SK-N-SH treated with all-trans-retinoic acid at 6 μM for 48 hours (cell line): ENCODE data around the gene RAE1.

ENCODE experiments used
- ATAC-seq: fragments of 200-7000 bp; cut with Tn5 transposase; 3 replicates; pipeline ENCODE4 v1.9.1; 2020; ENCODE audit warnings: mild to moderate bottlenecking, moderate library complexity
- ARNTL ChIP-seq: fragments of 450-650 bp; formaldehyde crosslinking; IDR thresholded peaks from 2 replicates; pipeline ENCODE4 v1.5.0; 2020; ENCODE audit warnings: low read depth, mild to moderate bottlenecking, moderate library complexity, borderline replicate concordance
- BACH2 ChIP-seq: fragments of 250-450 bp; sonication (Bioruptor Pico); IDR thresholded peaks from 2 replicates; pipeline ENCODE4 v1.9.0; 2021; ENCODE audit warnings: mild to moderate bottlenecking, borderline replicate concordance
- CSDC2 ChIP-seq: fragments of 250-450 bp; sonication (Bioruptor Pico); IDR thresholded peaks from 2 replicates; pipeline ENCODE4 v1.5.0; 2020; ENCODE audit warnings: mild to moderate bottlenecking, moderate library complexity
- ESRRG ChIP-seq: fragments of 250-450 bp; sonication (Bioruptor Pico); IDR thresholded peaks from 2 replicates; pipeline ENCODE4 v1.6.1; 2021; ENCODE audit warnings: mild to moderate bottlenecking
- GLIS3 ChIP-seq: fragments of 250-450 bp; sonication (Bioruptor Pico); IDR thresholded peaks from 2 replicates; pipeline ENCODE4 v1.5.0; 2020; ENCODE audit warnings: mild to moderate bottlenecking, moderate library complexity
- ISL1 ChIP-seq: fragments of 250-450 bp; sonication (Bioruptor Pico); IDR thresholded peaks from 2 replicates; pipeline ENCODE4 v2.1.2; 2022; ENCODE audit warnings: mild to moderate bottlenecking, moderate library complexity
- OSR1 ChIP-seq: fragments of 250-450 bp; sonication (Bioruptor Pico); IDR thresholded peaks from 2 replicates; pipeline ENCODE4 v1.8.0; 2022; ENCODE audit warnings: moderate library complexity, mild to moderate bottlenecking, inconsistent platforms
- PPARA ChIP-seq: fragments of 250-450 bp; sonication (Bioruptor Pico); IDR thresholded peaks from 2 replicates; pipeline ENCODE4 v1.5.0; 2020; ENCODE audit warnings: mild to moderate bottlenecking, borderline replicate concordance
- RARB ChIP-seq: fragments of 250-450 bp; sonication (Bioruptor Pico); IDR thresholded peaks from 2 replicates; pipeline ENCODE4 v1.8.0; 2021; ENCODE audit warnings: mild to moderate bottlenecking, moderate library complexity
- SNAI2 ChIP-seq: fragments of 250-450 bp; sonication (Bioruptor Pico); IDR thresholded peaks from 2 replicates; pipeline ENCODE4 v1.5.0; 2020; ENCODE audit warnings: mild to moderate bottlenecking, moderate library complexity
- TCF4 ChIP-seq: fragments of 250-450 bp; sonication (Bioruptor Pico); IDR thresholded peaks from 2 replicates; pipeline ENCODE4 v1.8.0; 2021; ENCODE audit warnings: mild to moderate bottlenecking, moderate library complexity, borderline replicate concordance
- ZC3H10 ChIP-seq: fragments of 250-450 bp; sonication (Bioruptor Pico); IDR thresholded peaks from 2 replicates; pipeline ENCODE4 v1.5.1; 2021; ENCODE audit warnings: mild to moderate bottlenecking, moderate library complexity
- ZFP30 ChIP-seq: fragments of 450-650 bp; formaldehyde crosslinking; IDR thresholded peaks from 2 replicates; pipeline ENCODE4 v1.5.0; 2022; ENCODE audit warnings: mild to moderate bottlenecking, moderate library complexity
- ZNF565 ChIP-seq: fragments of 450-650 bp; formaldehyde crosslinking; conservative IDR thresholded peaks from 2 replicates; pipeline ENCODE4 v1.5.0; 2020; ENCODE audit warnings: low read depth, mild to moderate bottlenecking, moderate library complexity
- ZNF70 ChIP-seq: fragments of 450-650 bp; formaldehyde crosslinking; IDR thresholded peaks from 2 replicates; pipeline ENCODE4 v1.5.0; 2020; ENCODE audit warnings: mild to moderate bottlenecking, moderate library complexity
- ZNF8 ChIP-seq: fragments of 450-650 bp; formaldehyde crosslinking; IDR thresholded peaks from 2 replicates; pipeline ENCODE4 v1.5.0; 2020; ENCODE audit warnings: mild to moderate bottlenecking, moderate library complexity
- TF ChIP-seq, protein P1 (sequence below): fragments of 250-450 bp; sonication (Bioruptor Pico); IDR thresholded peaks from 2 replicates; pipeline ENCODE4 v1.5.1; 2020; ENCODE audit warnings: low read depth, mild to moderate bottlenecking, moderate library complexity
- TF ChIP-seq, protein P2 (sequence below): fragments of 250-450 bp; sonication (Bioruptor Pico); IDR thresholded peaks from 2 replicates; pipeline ENCODE4 v1.8.0; 2021; ENCODE audit warnings: low read depth, mild to moderate bottlenecking, moderate library complexity, borderline replicate concordance
- TF ChIP-seq, protein P3 (sequence below): fragments of 250-450 bp; sonication (Bioruptor Pico); IDR thresholded peaks from 2 replicates; pipeline ENCODE4 v1.8.0; 2020; ENCODE audit warnings: mild to moderate bottlenecking, moderate library complexity, borderline replicate concordance
- TF ChIP-seq, protein P4 (sequence below): fragments of 250-450 bp; sonication (Bioruptor Pico); IDR thresholded peaks from 2 replicates; pipeline ENCODE4 v1.5.1; 2021; ENCODE audit warnings: mild to moderate bottlenecking, moderate library complexity
- TF ChIP-seq, protein P5 (sequence below): fragments of 250-450 bp; sonication (Bioruptor Pico); IDR thresholded peaks from 2 replicates; pipeline ENCODE4 v1.5.0; 2020; ENCODE audit warnings: mild to moderate bottlenecking, moderate library complexity

Gene RAE1, protein sequence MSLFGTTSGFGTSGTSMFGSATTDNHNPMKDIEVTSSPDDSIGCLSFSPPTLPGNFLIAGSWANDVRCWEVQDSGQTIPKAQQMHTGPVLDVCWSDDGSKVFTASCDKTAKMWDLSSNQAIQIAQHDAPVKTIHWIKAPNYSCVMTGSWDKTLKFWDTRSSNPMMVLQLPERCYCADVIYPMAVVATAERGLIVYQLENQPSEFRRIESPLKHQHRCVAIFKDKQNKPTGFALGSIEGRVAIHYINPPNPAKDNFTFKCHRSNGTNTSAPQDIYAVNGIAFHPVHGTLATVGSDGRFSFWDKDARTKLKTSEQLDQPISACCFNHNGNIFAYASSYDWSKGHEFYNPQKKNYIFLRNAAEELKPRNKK

DNA sequence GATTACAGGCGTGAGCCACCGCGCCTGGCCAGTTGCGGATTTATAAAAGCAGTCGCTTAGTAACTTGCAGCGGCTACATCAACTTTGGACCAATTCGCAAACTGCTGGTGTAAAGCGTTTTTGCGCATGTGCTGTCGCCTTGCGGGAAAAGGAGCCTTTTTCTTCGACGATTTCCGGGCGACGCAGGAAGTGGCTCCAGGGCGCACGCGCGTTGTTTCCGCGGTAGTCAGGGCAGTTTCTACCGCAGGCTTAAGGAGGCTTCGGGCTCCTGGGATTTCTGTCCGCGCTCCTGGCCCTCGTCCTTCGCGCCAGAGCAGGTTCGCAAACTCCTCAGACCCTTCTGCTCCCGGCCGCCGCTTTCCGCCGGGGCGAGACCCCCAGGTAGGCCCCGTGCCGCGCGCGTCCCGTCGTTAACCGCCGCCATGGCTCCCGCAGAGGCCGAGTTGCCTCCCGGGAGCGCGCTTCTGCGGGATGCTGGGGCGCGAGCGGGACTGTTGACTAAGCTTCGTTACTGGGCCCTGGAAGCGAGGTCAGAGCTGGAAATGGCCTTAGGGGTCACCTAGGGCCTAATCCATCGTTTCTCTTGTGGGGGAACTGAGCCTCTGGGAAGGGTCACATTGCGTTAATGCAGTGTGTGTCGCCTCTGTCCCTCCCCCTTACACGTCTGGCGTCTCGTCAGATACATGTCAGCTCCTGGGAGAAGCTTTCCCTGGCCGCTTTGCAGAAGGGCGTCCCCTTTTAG, at the start of gene RAE1:
Gene RAE1 (plus strand): TSS at position 214 of the 742 bp plus-strand sequence. CDS start 2,784 bp downstream, outside the sequence.
- peak; percentile 93 for ATAC-seq

DNA sequence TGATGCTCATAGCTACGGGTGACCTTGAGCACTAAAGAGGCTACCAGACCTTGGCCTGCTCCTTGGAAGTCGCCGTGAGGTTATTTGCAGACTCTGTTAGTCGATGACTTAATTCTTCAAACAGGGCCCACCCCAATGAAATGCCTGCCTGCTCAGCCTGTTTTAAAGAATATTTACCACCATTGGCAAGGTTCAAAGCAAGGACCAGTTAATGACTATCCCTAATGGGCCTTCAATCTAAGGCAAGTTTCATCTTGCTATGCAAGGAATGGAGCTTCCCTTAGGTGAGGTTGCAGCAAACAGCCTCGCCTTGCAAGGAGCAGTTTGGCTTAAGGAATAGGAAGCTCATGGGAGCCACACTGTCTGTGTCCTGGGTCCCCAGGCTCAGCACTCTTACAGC, 44.3 kb upstream of the RAE1 start:
- TF ChIP-seq, protein P1, sequence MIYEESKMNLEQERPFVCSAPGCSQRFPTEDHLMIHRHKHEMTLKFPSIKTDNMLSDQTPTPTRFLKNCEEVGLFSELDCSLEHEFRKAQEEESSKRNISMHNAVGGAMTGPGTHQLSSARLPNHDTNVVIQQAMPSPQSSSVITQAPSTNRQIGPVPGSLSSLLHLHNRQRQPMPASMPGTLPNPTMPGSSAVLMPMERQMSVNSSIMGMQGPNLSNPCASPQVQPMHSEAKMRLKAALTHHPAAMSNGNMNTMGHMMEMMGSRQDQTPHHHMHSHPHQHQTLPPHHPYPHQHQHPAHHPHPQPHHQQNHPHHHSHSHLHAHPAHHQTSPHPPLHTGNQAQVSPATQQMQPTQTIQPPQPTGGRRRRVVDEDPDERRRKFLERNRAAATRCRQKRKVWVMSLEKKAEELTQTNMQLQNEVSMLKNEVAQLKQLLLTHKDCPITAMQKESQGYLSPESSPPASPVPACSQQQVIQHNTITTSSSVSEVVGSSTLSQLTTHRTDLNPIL (CRISPR knock-in tag), result no peak
- ATAC-seq, result no peak

More for the DNA sequence above, at the start of gene RAE1:
- TF ChIP-seq, protein P2, sequence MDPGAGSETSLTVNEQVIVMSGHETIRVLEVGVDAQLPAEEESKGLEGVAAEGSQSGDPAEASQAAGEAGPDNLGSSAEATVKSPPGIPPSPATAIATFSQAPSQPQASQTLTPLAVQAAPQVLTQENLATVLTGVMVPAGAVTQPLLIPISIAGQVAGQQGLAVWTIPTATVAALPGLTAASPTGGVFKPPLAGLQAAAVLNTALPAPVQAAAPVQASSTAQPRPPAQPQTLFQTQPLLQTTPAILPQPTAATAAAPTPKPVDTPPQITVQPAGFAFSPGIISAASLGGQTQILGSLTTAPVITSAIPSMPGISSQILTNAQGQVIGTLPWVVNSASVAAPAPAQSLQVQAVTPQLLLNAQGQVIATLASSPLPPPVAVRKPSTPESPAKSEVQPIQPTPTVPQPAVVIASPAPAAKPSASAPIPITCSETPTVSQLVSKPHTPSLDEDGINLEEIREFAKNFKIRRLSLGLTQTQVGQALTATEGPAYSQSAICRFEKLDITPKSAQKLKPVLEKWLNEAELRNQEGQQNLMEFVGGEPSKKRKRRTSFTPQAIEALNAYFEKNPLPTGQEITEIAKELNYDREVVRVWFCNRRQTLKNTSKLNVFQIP (CRISPR knock-in tag), result no peak
- TF ChIP-seq BACH2 (CRISPR knock-in tag) (no peak), ISL1 (CRISPR knock-in tag) (no peak), ARNTL (CRISPR knock-in tag) (no peak), ZFP30 (no peak), ZNF565 (CRISPR knock-in tag) (no peak), ZNF8 (no peak), TCF4 (CRISPR knock-in tag) (no peak), CSDC2 (CRISPR knock-in tag) (no peak), ZNF70 (no peak), ESRRG (CRISPR knock-in tag) (no peak), RARB (CRISPR knock-in tag) (no peak), PPARA (CRISPR knock-in tag) (no peak), ZC3H10 (CRISPR knock-in tag) (no peak)
- TF ChIP-seq, protein P3, sequence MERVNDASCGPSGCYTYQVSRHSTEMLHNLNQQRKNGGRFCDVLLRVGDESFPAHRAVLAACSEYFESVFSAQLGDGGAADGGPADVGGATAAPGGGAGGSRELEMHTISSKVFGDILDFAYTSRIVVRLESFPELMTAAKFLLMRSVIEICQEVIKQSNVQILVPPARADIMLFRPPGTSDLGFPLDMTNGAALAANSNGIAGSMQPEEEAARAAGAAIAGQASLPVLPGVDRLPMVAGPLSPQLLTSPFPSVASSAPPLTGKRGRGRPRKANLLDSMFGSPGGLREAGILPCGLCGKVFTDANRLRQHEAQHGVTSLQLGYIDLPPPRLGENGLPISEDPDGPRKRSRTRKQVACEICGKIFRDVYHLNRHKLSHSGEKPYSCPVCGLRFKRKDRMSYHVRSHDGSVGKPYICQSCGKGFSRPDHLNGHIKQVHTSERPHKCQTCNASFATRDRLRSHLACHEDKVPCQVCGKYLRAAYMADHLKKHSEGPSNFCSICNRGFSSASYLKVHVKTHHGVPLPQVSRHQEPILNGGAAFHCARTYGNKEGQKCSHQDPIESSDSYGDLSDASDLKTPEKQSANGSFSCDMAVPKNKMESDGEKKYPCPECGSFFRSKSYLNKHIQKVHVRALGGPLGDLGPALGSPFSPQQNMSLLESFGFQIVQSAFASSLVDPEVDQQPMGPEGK (CRISPR knock-in tag), result no peak

DNA sequence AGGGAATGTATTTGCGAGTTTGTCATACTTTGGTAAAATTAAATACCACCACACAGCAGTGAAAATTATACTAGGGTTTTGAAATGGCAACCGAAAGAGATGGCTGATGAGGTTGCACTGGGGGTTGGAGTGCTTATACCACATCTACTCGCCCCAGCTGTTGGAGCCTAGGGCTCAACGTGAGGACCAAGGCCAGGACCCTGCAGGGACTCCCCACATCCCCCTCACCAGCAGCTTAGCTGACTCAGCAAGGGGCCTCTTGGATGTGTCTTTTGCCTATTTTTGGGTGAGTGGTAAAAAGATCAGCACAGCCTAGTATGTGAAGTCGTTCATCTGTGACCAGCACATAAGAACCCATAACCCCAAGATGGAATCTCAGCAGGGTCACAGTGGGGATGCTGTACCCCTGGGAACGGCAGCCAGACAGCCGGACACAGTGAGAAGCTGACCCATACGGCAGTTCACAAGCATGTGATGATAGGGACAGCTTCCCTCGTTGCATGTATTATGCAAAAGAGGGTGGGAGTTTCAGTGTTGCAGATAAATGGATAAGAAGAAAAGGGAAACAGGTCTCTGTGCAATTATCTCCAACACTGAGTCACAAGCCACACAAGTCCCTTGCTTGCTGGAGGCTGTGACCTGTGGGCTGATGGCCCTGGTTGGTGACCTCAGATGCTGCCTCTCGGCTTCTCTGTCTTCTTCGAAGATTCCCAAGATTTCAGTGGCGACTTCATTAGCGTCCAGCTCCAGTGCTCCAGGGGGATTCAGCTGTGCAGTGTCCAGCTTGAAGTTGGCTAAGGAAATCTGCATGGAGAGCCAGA, 42.4 kb upstream of the RAE1 start:
- no peak for ATAC-seq
- TF ChIP-seq SNAI2 (no peak), GLIS3 (CRISPR knock-in tag) (no peak), OSR1 (no peak), ZNF565 (CRISPR knock-in tag) (no peak), PPARA (CRISPR knock-in tag) (no peak), CSDC2 (CRISPR knock-in tag) (no peak), BACH2 (CRISPR knock-in tag) (no peak), ESRRG (CRISPR knock-in tag) (no peak)
- TF ChIP-seq, protein P4, sequence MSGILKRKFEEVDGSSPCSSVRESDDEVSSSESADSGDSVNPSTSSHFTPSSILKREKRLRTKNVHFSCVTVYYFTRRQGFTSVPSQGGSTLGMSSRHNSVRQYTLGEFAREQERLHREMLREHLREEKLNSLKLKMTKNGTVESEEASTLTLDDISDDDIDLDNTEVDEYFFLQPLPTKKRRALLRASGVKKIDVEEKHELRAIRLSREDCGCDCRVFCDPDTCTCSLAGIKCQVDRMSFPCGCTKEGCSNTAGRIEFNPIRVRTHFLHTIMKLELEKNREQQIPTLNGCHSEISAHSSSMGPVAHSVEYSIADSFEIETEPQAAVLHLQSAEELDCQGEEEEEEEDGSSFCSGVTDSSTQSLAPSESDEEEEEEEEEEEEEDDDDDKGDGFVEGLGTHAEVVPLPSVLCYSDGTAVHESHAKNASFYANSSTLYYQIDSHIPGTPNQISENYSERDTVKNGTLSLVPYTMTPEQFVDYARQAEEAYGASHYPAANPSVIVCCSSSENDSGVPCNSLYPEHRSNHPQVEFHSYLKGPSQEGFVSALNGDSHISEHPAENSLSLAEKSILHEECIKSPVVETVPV (CRISPR knock-in tag), result no peak
- TF ChIP-seq, protein P5, sequence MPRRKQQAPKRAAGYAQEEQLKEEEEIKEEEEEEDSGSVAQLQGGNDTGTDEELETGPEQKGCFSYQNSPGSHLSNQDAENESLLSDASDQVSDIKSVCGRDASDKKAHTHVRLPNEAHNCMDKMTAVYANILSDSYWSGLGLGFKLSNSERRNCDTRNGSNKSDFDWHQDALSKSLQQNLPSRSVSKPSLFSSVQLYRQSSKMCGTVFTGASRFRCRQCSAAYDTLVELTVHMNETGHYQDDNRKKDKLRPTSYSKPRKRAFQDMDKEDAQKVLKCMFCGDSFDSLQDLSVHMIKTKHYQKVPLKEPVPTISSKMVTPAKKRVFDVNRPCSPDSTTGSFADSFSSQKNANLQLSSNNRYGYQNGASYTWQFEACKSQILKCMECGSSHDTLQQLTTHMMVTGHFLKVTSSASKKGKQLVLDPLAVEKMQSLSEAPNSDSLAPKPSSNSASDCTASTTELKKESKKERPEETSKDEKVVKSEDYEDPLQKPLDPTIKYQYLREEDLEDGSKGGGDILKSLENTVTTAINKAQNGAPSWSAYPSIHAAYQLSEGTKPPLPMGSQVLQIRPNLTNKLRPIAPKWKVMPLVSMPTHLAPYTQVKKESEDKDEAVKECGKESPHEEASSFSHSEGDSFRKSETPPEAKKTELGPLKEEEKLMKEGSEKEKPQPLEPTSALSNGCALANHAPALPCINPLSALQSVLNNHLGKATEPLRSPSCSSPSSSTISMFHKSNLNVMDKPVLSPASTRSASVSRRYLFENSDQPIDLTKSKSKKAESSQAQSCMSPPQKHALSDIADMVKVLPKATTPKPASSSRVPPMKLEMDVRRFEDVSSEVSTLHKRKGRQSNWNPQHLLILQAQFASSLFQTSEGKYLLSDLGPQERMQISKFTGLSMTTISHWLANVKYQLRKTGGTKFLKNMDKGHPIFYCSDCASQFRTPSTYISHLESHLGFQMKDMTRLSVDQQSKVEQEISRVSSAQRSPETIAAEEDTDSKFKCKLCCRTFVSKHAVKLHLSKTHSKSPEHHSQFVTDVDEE (CRISPR knock-in tag), result no peak
- TF ChIP-seq, protein P1 (CRISPR knock-in tag), result no peak
- TF ChIP-seq, protein P2 (CRISPR knock-in tag), result no peak
